ENCODE measurements around the gene CERS4. TPM values are rescaled to one million over a fixed set of nuclear protein-coding genes. Genes with fewer than 3 reads are reported as not detected.

CERS4 gene
- total and polyA plus RNA-seq, 2 donors (not counting 3 experiments of a cell fraction or from before 2014, with no cell fraction given), result 4.9 to 7.7 TPM

- Histone ChIP-seq H3K4me2 (ENCODE audit: insufficient read depth, low read length) (no peak overlapping the region), H3K9ac (replicated peaks; ENCODE audit: extremely low read depth, insufficient read depth, low read length) (no peak overlapping the region), H3K4me1 (ENCODE audit: control insufficient read depth, extremely low read depth, insufficient read depth, low read length) (no peaks in the 10 kb centered on the region), H4K20me1 (replicated peaks; ENCODE audit: control insufficient read depth, extremely low read depth, insufficient read depth, low read length) (no peaks in the 10 kb centered on the region), H3K27ac (ENCODE audit: insufficient read depth, low read depth, low read length) (no peak overlapping the region), H3K27me3 (ENCODE audit: control insufficient read depth in 2 of 2, insufficient read depth in 2 of 2, low read length in 2 of 2) (no peaks in the 10 kb centered on the region), H2AFZ (ENCODE audit: low read depth, low read length) (no peak overlapping the region), H3K36me3 (ENCODE audit: control insufficient read depth in 2 of 2, extremely low read depth in 1 of 2, insufficient read depth in 2 of 2, low read length in 2 of 2) (no peaks in the 10 kb centered on the region), H3K9me3 (replicated peaks; ENCODE audit: control insufficient read depth, insufficient read depth, low read length) (no peaks in the 10 kb centered on the region), H3K4me3 (replicated peaks in 1 of 3; ENCODE audit: insufficient read depth in 1 of 3, low read depth in 1 of 3, low read length in 3 of 3) (no peak overlapping the region), H3K79me2 (ENCODE audit: control insufficient read depth, insufficient read depth, low read length) (no peaks in the 10 kb centered on the region), H3K9me1 (replicated peaks; ENCODE audit: control insufficient read depth, extremely low read depth, insufficient read depth, low read length) (no peaks in the 10 kb centered on the region)
- no peak for TF ChIP-seq GATA2 (IDR thresholded peaks at IDR 0.05; ENCODE audit: insufficient read depth, insufficient read length, low read depth, low read length)
- no peak for TF ChIP-seq EZH2 (IDR thresholded peaks at IDR 0.05; ENCODE audit: borderline replicate concordance, low read depth, low read length, severe bottlenecking)
- TF ChIP-seq, protein P1, sequence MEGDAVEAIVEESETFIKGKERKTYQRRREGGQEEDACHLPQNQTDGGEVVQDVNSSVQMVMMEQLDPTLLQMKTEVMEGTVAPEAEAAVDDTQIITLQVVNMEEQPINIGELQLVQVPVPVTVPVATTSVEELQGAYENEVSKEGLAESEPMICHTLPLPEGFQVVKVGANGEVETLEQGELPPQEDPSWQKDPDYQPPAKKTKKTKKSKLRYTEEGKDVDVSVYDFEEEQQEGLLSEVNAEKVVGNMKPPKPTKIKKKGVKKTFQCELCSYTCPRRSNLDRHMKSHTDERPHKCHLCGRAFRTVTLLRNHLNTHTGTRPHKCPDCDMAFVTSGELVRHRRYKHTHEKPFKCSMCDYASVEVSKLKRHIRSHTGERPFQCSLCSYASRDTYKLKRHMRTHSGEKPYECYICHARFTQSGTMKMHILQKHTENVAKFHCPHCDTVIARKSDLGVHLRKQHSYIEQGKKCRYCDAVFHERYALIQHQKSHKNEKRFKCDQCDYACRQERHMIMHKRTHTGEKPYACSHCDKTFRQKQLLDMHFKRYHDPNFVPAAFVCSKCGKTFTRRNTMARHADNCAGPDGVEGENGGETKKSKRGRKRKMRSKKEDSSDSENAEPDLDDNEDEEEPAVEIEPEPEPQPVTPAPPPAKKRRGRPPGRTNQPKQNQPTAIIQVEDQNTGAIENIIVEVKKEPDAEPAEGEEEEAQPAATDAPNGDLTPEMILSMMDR (IDR thresholded peaks at IDR 0.05; ENCODE audit: extremely low read depth in 1 of 2, insufficient read depth in 1 of 2, low read depth in 1 of 2, low read length in 2 of 2), result no peak
- no TSS peak for BruUV-seq (replicated peaks)
- ChIA-PET POLR2A (no interaction called here), CTCF (interaction anchor here (0.6 to 0.7 kb wide), 3 partner anchors 14 to 290 kb away, joined by 3 to 4 read pairs (median 4); no protein-coding TSS in a partner anchor)
- intact Hi-C loops (cut with micrococcal nuclease), result no loop called here
- dilution Hi-C loops (cut with MboI; ENCODE audit: extremely low pct_ligation_motif_present, low sequenced_read_pairs), result no loop called here
- FAIRE-seq, result no peak
- DNase-seq (ENCODE audit: low read depth, low spot score), result no peak
Measured at GRCh38 chr19:8237026-8237425, 27.9 kb downstream of the CERS4 start.

DNA sequence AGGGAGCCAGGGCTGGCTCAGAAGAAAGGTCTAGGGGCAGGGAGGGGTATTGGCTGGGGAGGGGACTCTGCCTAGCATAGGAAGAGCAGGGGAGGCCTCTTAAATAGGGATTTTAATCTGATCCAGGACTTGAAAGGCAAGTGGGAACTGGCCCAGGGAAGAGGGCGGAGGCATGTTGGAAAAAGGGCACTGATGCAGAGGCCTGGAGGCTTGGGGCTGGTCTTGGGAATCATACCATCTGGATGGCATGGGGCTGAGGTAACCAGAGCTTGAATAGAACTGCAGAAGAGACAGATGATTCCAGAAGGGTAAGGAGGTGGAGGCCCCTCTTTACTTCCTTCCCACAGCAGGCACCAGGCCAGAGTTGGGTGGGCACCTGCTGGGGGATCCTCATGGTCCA lies 29.1 kb downstream of the CERS4 start:
- Histone ChIP-seq H4K20me1 (replicated peaks; ENCODE audit: control insufficient read depth, extremely low read depth, insufficient read depth, low read length) (no peaks in the 10 kb centered on the region), H3K27me3 (ENCODE audit: control insufficient read depth in 2 of 2, insufficient read depth in 2 of 2, low read length in 2 of 2) (no peaks in the 10 kb centered on the region), H3K9me1 (replicated peaks; ENCODE audit: control insufficient read depth, extremely low read depth, insufficient read depth, low read length) (no peaks in the 10 kb centered on the region), H2AFZ (ENCODE audit: low read depth, low read length) (no peak overlapping the region), H3K4me1 (ENCODE audit: control insufficient read depth, extremely low read depth, insufficient read depth, low read length) (no peaks in the 10 kb centered on the region), H3K9ac (replicated peaks; ENCODE audit: extremely low read depth, insufficient read depth, low read length) (no peak overlapping the region), H3K27ac (ENCODE audit: insufficient read depth, low read depth, low read length) (no peak overlapping the region), H3K4me3 (replicated peaks in 1 of 3; ENCODE audit: insufficient read depth in 1 of 3, low read depth in 1 of 3, low read length in 3 of 3) (no peak overlapping the region), H3K79me2 (ENCODE audit: control insufficient read depth, insufficient read depth, low read length) (no peaks in the 10 kb centered on the region), H3K4me2 (ENCODE audit: insufficient read depth, low read length) (no peak overlapping the region), H3K36me3 (ENCODE audit: control insufficient read depth in 2 of 2, extremely low read depth in 1 of 2, insufficient read depth in 2 of 2, low read length in 2 of 2) (no peaks in the 10 kb centered on the region), H3K9me3 (replicated peaks; ENCODE audit: control insufficient read depth, insufficient read depth, low read length) (no peaks in the 10 kb centered on the region)
- TF ChIP-seq POLR2AphosphoS5 (IDR thresholded peaks at IDR 0.05; ENCODE audit: insufficient read depth, low read depth, low read length) (no peak), EZH2 (IDR thresholded peaks at IDR 0.05; ENCODE audit: borderline replicate concordance, low read depth, low read length, severe bottlenecking) (no peak), FOS (IDR thresholded peaks at IDR 0.05; ENCODE audit: borderline replicate concordance, insufficient read depth, low read length) (no peak), MYC (IDR thresholded peaks at IDR 0.05; ENCODE audit: low read depth, low read length) (no peak), POLR2A (IDR thresholded peaks at IDR 0.05; ENCODE audit: low read depth, low read length) (no peak), GATA2 (IDR thresholded peaks at IDR 0.05; ENCODE audit: insufficient read depth, insufficient read length, low read depth, low read length) (no peak), JUN (IDR thresholded peaks at IDR 0.05; ENCODE audit: borderline replicate concordance, insufficient read depth, insufficient read length, low read depth) (no peak)
- TF ChIP-seq, protein P1 (IDR thresholded peaks at IDR 0.05; ENCODE audit: extremely low read depth in 1 of 2, insufficient read depth in 1 of 2, low read depth in 1 of 2, low read length in 2 of 2), result no peak
- TF ChIP-seq, protein P2, sequence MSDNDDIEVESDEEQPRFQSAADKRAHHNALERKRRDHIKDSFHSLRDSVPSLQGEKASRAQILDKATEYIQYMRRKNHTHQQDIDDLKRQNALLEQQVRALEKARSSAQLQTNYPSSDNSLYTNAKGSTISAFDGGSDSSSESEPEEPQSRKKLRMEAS (IDR thresholded peaks at IDR 0.05; ENCODE audit: insufficient read depth, insufficient read length), result no peak
- BruUV-seq (replicated peaks), result no TSS peak
- dilution Hi-C loops (cut with MboI; ENCODE audit: extremely low pct_ligation_motif_present, low sequenced_read_pairs), result no loop called here
- POLR2A ChIA-PET, result no interaction called here
- CTCF ChIA-PET, result interaction anchor here (0.8 kb wide), 1 partner anchor 14 kb away, joined by 3 read pairs; no protein-coding TSS in a partner anchor
- no peak for DNase-seq (ENCODE audit: low read depth, low spot score)
- FAIRE-seq, result no peak
- intact Hi-C loops (cut with micrococcal nuclease), result no loop called here
